ENCODE results near the gene CELF5. TPM values are rescaled to one million over a fixed set of nuclear protein-coding genes. Genes with fewer than 3 reads are reported as not detected.
A peak's percentile ranks its signal among the peaks of the same experiment; 100 is the strongest.

Gene CELF5
- polyA plus RNA-seq (2012; ENCODE audit: insufficient read depth, insufficient read length, low read depth) = not detected

DNA sequence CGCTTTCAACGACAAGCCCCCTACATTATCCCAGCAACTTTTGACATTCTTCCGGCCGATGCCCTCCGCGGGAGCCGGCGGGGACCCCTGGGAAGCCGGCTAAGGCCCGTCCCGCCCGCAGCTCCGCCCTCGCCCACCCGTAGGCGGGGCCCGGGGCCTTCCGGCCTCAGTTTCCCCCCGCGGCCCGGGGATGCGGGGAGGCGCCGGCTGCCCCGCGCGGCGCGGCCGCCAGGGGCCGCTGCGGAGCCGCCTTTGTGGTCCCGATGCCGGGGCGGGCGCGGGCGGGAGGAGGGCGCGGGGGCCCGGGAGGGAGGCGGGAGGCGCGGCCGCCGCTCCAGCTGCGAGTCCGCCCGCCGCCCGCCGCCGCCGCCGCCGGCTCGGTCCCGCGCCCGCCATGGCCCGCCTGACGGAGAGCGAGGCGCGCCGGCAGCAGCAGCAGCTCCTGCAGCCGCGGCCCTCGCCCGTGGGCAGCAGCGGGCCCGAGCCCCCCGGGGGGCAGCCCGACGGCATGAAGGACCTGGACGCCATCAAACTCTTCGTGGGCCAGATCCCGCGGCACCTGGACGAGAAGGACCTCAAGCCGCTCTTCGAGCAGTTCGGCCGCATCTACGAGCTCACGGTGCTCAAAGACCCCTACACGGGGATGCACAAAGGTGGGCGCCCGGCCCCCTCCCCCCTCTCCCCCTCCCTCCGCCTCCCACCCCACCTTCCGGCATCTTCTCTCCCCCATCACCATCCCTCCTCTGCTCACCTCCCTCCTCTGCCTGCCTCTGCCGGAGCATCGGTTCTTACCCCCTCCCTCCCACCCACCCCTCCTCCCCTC is at the start of gene CELF5:
Gene CELF5 (plus strand): TSS at position 316 of the 823 bp plus-strand sequence. CDS start 79 bp downstream, at position 395.
- Histone ChIP-seq H3K27me3 (peaks cover 45% of the 10 kb centered on the region), H3K4me1 (no peaks in the 10 kb centered on the region), H3K9me3 (no peaks in the 10 kb centered on the region), H3K36me3 (no peaks in the 10 kb centered on the region), H3K4me3 (ENCODE audit: low read depth, low read length) (no peak within 1 kb of the TSS)
- peak; percentile 79 for DNase-seq
- TF ChIP-seq, protein P1, sequence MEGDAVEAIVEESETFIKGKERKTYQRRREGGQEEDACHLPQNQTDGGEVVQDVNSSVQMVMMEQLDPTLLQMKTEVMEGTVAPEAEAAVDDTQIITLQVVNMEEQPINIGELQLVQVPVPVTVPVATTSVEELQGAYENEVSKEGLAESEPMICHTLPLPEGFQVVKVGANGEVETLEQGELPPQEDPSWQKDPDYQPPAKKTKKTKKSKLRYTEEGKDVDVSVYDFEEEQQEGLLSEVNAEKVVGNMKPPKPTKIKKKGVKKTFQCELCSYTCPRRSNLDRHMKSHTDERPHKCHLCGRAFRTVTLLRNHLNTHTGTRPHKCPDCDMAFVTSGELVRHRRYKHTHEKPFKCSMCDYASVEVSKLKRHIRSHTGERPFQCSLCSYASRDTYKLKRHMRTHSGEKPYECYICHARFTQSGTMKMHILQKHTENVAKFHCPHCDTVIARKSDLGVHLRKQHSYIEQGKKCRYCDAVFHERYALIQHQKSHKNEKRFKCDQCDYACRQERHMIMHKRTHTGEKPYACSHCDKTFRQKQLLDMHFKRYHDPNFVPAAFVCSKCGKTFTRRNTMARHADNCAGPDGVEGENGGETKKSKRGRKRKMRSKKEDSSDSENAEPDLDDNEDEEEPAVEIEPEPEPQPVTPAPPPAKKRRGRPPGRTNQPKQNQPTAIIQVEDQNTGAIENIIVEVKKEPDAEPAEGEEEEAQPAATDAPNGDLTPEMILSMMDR (IDR thresholded peaks at IDR 0.05; ENCODE audit: low read depth, low read length) = no peak

- H3K4me1 ChIP-seq = no peaks in the 10 kb centered on the region
- no peak overlapping the region for H3K4me3 ChIP-seq (ENCODE audit: low read depth, low read length)
- no peaks in the 10 kb centered on the region for H3K9me3 ChIP-seq
- TF ChIP-seq, protein P1 (IDR thresholded peaks at IDR 0.05; ENCODE audit: low read depth, low read length) = no peak
- DNase-seq = no peak
- H3K27me3 ChIP-seq = no peaks in the 10 kb centered on the region
- no peaks in the 10 kb centered on the region for H3K36me3 ChIP-seq
Observed at GRCh38 chr19:3175781-3176714, 48.4 kb upstream of the CELF5 start.

GRCh38 chr19:3176715-3177501 is 47.6 kb upstream of the CELF5 start:
- TF ChIP-seq, protein P1 (IDR thresholded peaks at IDR 0.05; ENCODE audit: low read depth, low read length) = no peak
- no peak for DNase-seq
- Histone ChIP-seq H3K9me3 (no peaks in the 10 kb centered on the region), H3K4me1 (no peaks in the 10 kb centered on the region), H3K27me3 (no peaks in the 10 kb centered on the region), H3K4me3 (ENCODE audit: low read depth, low read length) (no peak overlapping the region), H3K36me3 (no peaks in the 10 kb centered on the region)

DNA sequence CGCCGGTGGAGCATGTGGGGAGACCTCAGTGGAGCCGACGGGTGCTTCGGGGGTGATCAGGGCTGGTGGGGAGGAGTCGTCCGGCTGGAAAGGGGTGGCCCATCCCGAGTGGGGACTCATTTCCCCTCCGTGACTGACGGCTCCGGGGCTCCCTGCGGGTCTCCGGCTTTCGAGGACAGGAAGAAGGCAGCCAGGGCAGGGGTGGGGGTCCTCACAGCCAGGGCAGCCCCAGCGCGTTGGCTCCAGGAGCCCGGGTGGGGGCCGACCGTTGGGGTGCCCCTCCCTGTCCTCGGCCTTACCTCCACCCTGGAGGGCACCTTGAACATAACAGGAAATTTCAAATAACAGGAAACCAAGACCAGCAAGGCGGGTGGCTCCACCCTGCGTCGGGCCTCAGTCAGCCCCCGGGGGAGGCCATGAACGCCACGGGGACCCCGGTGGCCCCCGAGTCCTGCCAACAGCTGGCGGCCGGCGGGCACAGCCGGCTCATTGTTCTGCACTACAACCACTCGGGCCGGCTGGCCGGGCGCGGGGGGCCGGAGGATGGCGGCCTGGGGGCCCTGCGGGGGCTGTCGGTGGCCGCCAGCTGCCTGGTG is 46.0 kb upstream of the CELF5 start, which contains the start of gene S1PR4:
Gene S1PR4 (plus strand): TSS at position 393 of the 596 bp plus-strand sequence. CDS start 24 bp downstream, at position 417.
- Histone ChIP-seq H3K4me1 (no peaks in the 10 kb centered on the region), H3K36me3 (no peaks in the 10 kb centered on the region), H3K27me3 (no peaks in the 10 kb centered on the region), H3K4me3 (ENCODE audit: low read depth, low read length) (no peak within 1 kb of the TSS), H3K9me3 (no peaks in the 10 kb centered on the region)
- DNase-seq = no peak
- TF ChIP-seq, protein P1 (IDR thresholded peaks at IDR 0.05; ENCODE audit: low read depth, low read length) = no peak

DNA sequence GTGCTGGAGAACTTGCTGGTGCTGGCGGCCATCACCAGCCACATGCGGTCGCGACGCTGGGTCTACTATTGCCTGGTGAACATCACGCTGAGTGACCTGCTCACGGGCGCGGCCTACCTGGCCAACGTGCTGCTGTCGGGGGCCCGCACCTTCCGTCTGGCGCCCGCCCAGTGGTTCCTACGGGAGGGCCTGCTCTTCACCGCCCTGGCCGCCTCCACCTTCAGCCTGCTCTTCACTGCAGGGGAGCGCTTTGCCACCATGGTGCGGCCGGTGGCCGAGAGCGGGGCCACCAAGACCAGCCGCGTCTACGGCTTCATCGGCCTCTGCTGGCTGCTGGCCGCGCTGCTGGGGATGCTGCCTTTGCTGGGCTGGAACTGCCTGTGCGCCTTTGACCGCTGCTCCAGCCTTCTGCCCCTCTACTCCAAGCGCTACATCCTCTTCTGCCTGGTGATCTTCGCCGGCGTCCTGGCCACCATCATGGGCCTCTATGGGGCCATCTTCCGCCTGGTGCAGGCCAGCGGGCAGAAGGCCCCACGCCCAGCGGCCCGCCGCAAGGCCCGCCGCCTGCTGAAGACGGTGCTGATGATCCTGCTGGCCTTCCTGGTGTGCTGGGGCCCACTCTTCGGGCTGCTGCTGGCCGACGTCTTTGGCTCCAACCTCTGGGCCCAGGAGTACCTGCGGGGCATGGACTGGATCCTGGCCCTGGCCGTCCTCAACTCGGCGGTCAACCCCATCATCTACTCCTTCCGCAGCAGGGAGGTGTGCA is 45.3 kb upstream of the CELF5 start:
- Histone ChIP-seq H3K27me3 (no peaks in the 10 kb centered on the region), H3K4me3 (ENCODE audit: low read depth, low read length) (no peak overlapping the region), H3K9me3 (no peaks in the 10 kb centered on the region), H3K4me1 (no peaks in the 10 kb centered on the region), H3K36me3 (no peaks in the 10 kb centered on the region)
- TF ChIP-seq, protein P1 (IDR thresholded peaks at IDR 0.05; ENCODE audit: low read depth, low read length) = no peak
- DNase-seq = no peak

All from BE2C (cell line).